ENCODE results near the gene MDC1. TPM values are rescaled to one million over a fixed set of nuclear protein-coding genes. Genes with fewer than 3 reads are reported as not detected.
A peak's percentile ranks its signal among the peaks of the same experiment; 100 is the strongest.
"Not testable (repeated sequence)": the region's sequence is repeated elsewhere in the genome, so short reads cannot be mapped to it uniquely, and the experiment has no call there.

The MDC1 gene
- total and polyA plus RNA-seq, 7 donors: 1.8 to 17.4 (median 5.4) TPM

DNA sequence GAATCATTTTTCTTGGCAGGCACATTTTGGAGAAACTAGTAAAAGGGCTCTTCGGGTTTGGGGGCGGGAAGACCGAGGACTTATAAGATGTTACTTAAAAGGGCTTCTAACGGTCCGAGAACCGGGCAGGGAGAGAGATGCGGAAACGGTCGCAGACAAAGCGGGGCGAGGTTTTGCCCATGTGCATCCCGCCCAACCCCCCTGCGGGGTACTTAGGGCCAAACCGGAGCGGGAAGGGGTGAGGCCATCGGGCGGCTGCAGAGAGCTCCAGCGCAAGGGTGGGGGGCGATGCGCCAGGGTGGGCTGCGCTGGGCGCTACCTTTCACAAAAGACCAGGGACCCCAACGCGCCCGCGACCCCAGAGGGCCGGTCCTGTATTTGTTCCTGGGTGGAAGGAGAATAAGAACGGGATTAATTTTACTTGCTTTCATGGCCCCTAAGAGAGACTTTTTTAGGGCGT is 3.7 kb upstream of the MDC1 start:
- DNase-seq: peak; percentile 91
- WGBS, 2 donors: 0 to 1% methylated on average over 29 of the region's 29 CpGs
- intact Hi-C loops (cut with DNase I): loop anchor here (1.0 kb wide), 2 partner anchors 34 to 105 kb away; partner anchors contain the start of gene PPP1R18

DNA sequence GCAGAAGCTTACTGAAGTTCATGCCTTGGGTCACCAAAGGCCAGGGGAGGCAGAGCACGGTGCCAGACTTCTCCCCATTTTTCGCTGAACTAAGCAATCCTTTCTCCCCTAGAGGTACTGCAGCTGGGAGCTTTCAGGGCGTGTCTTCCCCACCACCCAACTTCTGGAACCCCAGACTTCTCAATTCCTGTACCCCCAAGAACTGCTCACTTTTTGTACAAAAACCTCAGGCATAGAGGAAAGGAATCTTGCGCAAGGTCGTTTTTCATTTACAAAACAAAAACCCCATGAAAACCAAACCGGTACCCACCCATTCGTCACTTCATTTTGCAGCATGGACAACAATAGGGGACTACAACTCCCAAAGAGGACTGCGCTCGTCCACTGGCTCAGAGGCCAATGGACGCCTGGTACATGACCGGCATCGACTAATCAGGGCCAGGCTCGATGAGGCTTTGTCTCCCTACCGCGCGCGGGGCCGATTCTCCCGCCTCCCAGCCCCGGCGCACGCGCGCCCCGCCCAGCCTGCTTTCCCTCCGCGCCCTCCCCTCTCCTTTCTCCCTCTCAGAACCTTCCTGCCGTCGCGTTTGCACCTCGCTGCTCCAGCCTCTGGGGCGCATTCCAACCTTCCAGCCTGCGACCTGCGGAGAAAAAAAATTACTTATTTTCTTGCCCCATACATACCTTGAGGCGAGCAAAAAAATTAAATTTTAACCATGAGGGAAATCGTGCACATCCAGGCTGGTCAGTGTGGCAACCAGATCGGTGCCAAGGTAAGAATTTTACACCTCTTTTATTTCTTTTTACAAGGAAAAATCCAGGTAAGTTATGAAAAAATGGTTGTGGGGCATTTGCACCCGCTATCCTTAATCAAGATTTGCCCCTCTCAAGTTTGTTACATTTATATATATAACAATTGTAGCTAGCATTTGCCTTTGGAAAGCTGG is 3.0 kb upstream of the MDC1 start, which contains the start of gene TUBB:
Gene TUBB, plus strand, starts transcription at position 562 of the 947 bp plus-strand sequence. Its CDS starts 155 bp downstream, at position 717.
- WGBS, 2 donors: 0 to 1% methylated on average over 38 of the region's 38 CpGs
- H3K36me3 ChIP-seq: peaks cover 16 to 32% (median 22%) of the 10 kb centered on the region in 4 donors
- H3K9me3 ChIP-seq: no peaks in the 10 kb centered on the region
- H3K27me3 ChIP-seq: no peaks in the 10 kb centered on the region
- intact Hi-C loops (cut with DNase I): loop anchor here (1.0 kb wide), 1 partner anchor 34 kb away; the partner anchor contains the start of gene PPP1R18
- TF ChIP-seq EP300 (IDR thresholded peaks at IDR 0.05) (peak in 1 of 4 donors; percentile 17), POLR2AphosphoS5 (IDR thresholded peaks at IDR 0.05) (peak; percentile 98 to 99 (median 99)), POLR2A (IDR thresholded peaks at IDR 0.05) (peak; percentile 95 to 97)
- TF ChIP-seq, protein P1, sequence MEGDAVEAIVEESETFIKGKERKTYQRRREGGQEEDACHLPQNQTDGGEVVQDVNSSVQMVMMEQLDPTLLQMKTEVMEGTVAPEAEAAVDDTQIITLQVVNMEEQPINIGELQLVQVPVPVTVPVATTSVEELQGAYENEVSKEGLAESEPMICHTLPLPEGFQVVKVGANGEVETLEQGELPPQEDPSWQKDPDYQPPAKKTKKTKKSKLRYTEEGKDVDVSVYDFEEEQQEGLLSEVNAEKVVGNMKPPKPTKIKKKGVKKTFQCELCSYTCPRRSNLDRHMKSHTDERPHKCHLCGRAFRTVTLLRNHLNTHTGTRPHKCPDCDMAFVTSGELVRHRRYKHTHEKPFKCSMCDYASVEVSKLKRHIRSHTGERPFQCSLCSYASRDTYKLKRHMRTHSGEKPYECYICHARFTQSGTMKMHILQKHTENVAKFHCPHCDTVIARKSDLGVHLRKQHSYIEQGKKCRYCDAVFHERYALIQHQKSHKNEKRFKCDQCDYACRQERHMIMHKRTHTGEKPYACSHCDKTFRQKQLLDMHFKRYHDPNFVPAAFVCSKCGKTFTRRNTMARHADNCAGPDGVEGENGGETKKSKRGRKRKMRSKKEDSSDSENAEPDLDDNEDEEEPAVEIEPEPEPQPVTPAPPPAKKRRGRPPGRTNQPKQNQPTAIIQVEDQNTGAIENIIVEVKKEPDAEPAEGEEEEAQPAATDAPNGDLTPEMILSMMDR (IDR thresholded peaks at IDR 0.05): peak in 2 of 4 experiments; percentile 35 to 39
- peak within 1 kb of the TSS; percentile 95 to 98 (median 96) for H3K27ac ChIP-seq
- peak; percentile 99 for DNase-seq
- H3K4me1 ChIP-seq: peaks cover 0 to 61% (median 46%) of the 10 kb centered on the region in 4 donors
- H3K4me3 ChIP-seq: peak within 1 kb of the TSS; percentile 70 to 80 (median 78)

More for the DNA sequence above, 3.7 kb upstream of the MDC1 start:
- Histone ChIP-seq H3K4me3 (peak overlapping the region; percentile 70 to 80 (median 78)), H3K9me3 (no peaks in the 10 kb centered on the region), H3K4me1 (peaks cover 0 to 67% (median 47%) of the 10 kb centered on the region in 4 donors), H3K27ac (peak overlapping the region; percentile 95 to 98 (median 96)), H3K36me3 (peaks cover 16 to 35% (median 25%) of the 10 kb centered on the region in 4 donors), H3K27me3 (no peaks in the 10 kb centered on the region)
- TF ChIP-seq EP300 (IDR thresholded peaks at IDR 0.05) (no peak), POLR2AphosphoS5 (IDR thresholded peaks at IDR 0.05) (peak in 3 of 4 donors; percentile 49 to 60 (median 55)), POLR2A (IDR thresholded peaks at IDR 0.05) (peak in 1 of 2 donors; percentile 12)
- TF ChIP-seq, protein P1 (IDR thresholded peaks at IDR 0.05): no peak

DNA sequence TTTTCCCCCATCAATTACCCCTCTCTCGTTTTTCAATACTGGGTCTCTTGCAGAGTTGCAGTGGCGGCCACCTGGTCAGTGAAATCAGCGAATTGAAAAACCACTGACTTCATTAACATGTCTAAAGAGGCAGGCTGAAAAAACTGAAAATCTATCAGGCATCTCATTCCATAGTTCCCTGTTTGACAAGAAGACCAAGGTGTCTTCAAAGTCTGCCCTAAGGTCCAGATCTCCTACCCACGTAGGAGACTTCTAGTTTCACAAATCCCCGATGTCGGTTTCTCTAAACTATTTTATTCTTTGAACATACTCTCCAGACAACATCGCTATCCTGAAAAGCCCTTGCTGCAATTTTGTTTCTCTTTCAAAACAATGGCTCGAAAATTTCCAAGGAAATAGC is 2.3 kb upstream of the MDC1 start:
- Histone ChIP-seq H3K9me3 (no peaks in the 10 kb centered on the region), H3K4me3 (peak overlapping the region; percentile 70 to 80 (median 78)), H3K36me3 (peaks cover 15 to 32% (median 17%) of the 10 kb centered on the region in 4 donors), H3K4me1 (peaks cover 0 to 54% (median 43%) of the 10 kb centered on the region in 4 donors), H3K27ac (peak overlapping the region; percentile 95 to 98 (median 96)), H3K27me3 (no peaks in the 10 kb centered on the region)
- intact Hi-C loops (cut with DNase I): no loop called here
- TF ChIP-seq EP300 (IDR thresholded peaks at IDR 0.05) (no peak), POLR2A (IDR thresholded peaks at IDR 0.05) (no peak), POLR2AphosphoS5 (IDR thresholded peaks at IDR 0.05) (no peak)
- TF ChIP-seq, protein P1 (IDR thresholded peaks at IDR 0.05): no peak
- 24 to 37% methylated on average over 8 of the region's 8 CpGs for WGBS, 2 donors
- no peak for DNase-seq

DNA sequence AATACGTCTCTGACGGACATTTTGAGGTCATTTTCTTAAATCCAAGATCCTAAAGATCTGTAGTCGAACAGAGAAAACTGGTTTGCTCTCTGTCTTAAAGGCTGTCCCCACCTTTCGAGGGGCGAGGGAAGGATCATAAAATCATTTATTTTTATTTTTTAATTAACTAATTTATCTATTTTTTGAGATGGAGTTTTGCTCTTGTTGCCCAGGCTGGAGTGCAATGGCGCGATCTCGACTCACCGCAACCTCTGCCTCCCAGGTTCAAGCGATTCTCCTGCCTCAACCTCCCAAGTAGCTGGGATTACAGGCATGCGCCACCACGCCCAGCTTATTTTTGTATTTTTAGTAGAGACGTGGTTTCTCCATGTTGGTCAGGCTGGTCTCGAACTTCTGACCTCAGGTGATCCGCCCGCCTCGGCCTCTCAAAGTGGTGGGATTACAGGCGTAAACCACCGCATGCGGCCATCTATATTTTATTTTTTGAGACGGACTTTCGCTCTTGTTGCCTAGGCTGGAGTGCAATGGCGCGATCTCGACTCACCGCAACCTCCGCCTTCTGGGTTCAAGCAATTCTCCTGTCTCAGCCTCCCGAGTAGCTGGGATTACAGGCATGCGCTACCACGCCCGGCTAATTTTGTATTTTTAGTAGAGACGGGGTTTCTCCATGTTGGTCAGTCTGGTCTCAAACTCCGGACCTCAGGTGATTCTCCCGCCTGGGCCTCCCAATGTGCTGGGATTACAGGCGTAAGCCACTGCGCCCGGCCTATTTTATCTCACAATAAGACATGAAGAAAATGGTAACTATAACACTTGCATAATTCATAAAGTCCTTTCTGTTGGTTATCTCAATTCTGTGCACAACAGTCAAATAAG is 1.0 kb upstream of the MDC1 start:
- peaks cover 4 to 31% (median 10%) of the 10 kb centered on the region in 4 donors for H3K36me3 ChIP-seq
- H3K27me3 ChIP-seq; intact Hi-C loops (cut with DNase I); H3K9me3 ChIP-seq; DNase-seq: not testable (repeated sequence)
- H3K4me1 ChIP-seq: peaks cover 0 to 44% (median 31%) of the 10 kb centered on the region in 4 donors
- H3K27ac ChIP-seq: peak overlapping the region; percentile 90 to 96 (median 95)
- 76 to 79% methylated on average over 37 of the region's 37 CpGs for WGBS, 2 donors
- peak overlapping the region; percentile 59 to 75 (median 68) for H3K4me3 ChIP-seq
- TF ChIP-seq, protein P1 (IDR thresholded peaks at IDR 0.05): peak in 1 of 4 experiments; percentile 3

Data from sigmoid colon (tissue), 7 donors.